GM19395 (cell line): ENCODE results near the gene ATAD2B.

Experiments used
- ATAC-seq: cut with Tn5 transposase; IDR thresholded peaks from one replicate; pipeline ENCODE4 v1.9.1; 2021; ENCODE audit warnings: mild to moderate bottlenecking, moderate library complexity; ENCODE audit not compliant: unreplicated experiment

Gene ATAD2B

DNA sequence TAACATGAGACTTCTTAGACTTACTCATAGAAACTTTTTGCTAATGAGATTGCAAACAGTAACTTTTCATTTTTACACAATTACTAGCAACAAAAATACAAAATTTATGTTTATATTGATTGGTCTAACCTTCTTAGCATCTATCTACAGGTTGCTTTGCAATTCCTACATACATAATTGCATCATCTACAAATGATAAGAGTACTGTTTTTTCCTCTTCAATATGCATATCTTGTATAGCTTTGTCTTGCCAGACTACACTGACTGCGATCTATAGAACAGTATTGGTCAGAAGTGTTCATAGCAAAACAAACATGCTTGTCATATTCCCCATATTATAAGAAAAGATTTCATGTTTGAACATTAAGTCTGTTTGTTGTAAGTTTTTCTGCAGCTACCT, 87.9 kb downstream of the ATAD2B start:
- no peak for ATAC-seq

DNA sequence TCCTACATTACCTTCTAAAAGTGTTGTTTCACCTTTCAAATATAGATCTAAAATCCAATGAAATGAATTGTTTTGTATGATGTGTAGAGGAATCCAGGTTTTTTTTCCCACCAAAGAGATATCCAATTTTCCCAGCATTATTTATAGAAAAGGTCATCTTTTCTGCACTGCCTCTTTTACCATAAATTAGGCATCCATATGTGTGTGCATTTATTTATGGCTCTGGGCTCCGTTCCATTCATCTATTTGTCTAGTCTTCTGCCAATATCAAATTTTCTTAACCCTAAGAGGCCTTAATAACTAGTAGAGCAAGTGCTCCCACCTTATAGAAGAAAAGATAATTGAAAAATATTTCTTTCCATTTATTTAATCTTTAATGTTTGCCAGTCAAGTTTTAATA, 88.3 kb downstream of the ATAD2B start:
- no peak for ATAC-seq

DNA sequence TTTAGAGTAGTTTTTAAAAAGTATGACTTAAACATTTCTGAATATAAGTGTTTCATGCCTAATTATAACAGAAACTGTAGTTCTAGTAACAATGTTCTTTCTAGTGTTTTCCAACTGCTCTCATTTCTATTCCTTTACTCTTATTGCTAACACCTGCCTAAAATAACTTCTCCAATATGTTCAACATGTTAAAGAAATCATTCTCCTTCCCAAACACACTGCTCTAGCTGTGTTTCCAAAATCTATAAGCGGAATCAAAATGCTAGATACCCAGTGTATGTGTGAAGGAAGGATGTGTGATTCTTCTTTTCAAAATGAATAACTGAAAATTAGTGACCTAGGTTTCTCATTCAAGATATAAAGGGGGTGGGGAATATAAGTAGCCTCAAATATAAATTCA, 89.1 kb downstream of the ATAD2B start:
- no peak for ATAC-seq

DNA sequence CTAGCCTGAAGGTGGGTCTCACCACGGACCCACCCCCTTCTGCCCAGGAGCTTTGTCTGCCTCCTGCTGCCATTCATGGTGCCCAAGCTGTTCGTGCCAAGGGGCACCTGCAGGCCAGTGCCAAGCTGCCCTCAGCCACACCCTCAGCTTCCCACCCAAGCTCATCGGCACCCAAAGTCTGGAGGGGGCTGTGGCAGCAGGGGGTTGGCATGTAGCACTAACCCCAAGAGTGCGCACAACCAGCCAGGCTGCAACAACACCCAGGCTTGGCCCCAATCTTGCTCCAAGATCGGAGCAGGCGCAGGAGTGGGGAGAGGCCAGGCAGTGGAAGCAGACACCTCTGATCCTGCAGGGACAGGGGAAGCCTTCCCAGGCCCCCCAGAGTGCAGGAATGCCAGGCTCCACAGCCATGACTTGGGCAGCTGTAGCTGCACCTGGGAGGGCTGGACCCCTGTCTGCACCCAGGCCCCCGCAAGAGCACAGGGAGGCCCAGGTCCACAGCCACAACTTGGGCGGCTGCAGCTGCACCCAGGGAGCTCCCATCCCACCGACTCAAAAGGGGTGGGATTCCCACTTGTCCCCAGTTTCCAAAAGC, 89.9 kb downstream of the ATAD2B start:
- ATAC-seq = no peak

DNA sequence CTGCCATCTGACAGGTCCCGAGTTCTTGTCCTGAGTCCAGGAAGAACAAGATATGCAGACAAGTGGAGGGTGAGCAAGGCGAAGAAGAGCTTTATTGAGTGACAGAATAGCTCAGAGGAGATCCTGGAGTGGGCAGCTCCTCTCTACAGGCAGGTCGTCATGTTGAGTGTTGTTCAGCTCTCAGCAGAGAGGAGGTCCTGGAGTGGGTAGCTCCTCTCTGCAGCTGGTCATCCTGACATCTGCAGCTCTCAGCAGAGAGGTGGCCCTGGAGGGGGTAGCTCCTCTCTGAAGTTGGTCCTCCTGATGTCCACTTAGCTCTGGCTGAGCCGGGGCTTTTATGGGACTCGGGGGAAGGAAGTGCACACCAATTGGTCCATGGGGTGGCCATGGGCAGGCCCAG, 90.4 kb downstream of the ATAD2B start:
- ATAC-seq = no peak

DNA sequence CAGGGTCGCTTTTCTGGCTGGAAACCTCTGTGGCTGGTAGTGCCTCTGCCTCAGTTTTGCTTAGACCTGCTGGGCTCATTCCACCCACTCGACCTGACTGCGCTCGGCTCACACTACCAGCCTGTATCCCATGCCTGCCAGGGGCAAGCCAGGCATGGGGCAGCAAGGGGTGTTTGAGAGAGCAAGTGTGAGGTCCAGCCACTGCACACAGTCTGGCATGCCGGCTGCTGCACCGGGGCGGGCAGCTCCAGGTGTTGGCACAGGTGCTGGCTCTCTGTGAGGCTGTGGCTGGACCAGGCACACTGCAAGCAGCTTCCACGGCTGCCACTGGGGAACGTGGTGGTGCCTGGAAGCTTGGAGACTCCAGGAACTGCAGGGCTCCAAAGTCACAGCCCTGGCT, 90.9 kb downstream of the ATAD2B start:
- no peak for ATAC-seq

DNA sequence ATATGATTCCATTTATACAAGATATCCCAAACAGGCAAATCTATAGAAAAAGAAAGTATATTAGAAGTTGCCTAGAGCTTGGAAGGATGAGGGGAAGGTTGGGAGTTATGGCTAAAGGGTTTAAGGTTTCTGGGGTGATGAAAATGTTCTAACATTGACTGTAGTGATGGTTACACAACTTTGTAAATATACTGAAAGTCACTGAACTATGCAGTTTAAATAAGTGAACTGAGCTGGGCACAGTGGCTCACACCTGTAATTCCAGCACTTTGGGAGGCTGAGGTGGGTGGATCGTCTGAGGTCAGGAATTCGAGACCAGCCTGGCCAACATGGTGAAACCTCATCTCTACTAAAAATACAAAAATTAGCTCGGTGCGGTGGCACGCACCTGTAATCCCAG, 91.5 kb downstream of the ATAD2B start:
- ATAC-seq = no peak

DNA sequence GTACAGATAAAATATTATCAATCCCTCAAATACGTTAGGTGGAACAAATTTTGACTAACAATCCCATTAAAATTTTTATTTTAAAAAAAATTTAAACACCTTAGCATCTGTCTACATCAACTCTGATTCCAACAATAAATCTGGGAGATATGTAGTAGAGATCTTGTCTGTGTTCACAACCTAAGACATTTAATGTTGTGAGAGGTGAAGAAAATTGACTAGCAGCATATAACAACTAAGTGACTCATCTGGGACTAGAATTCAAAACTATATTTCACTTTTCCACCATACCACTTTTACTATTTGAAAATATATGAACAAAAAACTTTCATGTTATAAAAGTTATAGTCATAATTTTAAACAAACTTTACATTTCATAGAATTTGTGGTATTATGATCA, 97.9 kb downstream of the ATAD2B start:
- ATAC-seq = no peak

DNA sequence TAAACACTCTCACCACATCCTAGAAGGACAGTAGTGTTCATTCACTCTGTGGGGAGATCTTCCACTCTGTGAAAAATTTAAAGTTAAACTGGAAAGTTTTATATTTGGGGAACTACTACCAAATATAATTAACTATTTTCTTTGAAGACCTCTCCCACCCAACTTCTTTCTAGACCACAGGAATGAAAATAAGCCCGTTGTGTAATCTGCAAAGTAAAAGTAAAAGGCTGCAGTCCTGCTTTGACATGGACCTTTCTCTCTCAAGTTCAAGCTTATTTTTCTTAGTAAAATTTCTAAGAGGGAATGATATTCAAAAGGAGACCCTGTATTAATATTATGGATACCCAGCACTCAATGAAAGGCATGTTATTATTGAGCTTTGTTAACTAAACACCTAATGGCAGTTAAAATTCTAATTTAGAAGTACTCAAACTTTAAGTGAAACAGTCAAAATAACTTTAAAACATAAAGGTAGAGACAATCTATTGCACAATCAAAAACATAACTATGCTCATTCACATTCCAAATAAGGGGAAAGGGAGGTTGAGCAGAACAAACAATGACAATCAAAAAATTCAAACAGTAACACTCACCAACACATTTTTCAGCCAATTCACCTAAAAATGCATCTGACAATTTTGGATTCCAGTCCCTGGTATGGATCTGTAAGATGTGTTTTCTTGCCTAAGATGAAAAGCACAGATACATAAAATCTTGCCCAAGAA, 98.5 kb downstream of the ATAD2B start:
- ATAC-seq = no peak

DNA sequence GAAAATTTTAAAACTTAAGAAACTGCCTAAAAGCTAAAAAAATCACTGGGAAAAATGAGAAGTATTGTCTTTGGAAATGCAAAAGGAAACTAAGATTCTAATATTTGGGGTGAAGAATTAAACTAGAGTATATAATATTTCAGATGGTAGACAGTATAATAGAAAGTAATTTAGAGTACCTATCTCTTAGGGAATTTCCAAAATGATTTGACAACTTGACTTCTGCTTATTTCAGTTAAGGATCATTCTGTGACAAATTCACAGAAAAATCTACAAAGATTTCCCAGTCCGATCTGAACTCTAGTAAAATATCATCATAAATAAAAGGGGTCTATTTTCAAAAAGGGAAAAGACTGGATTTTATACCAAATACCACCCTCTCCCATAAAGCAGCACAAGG, 99.6 kb downstream of the ATAD2B start:
- no peak for ATAC-seq

DNA sequence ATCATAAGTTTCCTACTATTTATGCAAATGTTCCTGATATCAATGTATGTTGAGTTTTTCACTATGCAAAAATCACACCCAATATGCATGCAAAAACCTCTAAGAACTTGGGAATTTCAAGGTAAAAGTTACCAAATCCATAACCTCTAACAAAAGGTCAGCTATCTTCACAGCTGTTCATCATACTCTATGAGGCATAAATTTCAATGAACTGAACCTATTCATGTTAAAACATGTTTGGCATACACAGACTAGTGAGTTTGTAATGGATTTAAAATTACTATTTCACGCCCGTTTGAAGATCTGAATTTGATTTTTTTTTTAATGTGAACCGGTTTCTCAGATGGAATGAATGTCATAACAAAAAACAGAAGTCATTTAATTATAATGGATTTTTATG, 100.2 kb downstream of the ATAD2B start:
- no peak for ATAC-seq

DNA sequence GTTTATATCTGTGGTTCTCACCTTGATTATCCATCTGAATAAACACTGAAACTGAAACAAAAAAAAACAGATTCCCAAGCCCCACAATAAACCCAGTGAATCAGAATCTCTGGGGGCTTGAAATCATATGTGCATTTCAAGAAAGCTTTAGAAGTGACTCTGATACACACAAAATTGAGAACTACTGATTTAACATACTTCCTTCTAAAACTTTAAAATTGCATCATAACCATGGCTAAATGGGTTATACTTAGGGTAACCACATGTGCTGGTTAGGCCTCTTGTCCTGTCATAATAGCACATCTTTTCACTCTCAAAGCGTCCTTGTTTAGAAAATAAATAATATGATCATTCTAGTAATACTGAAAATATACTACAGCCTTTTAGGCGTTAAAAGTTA, 100.9 kb downstream of the ATAD2B start:
- no peak for ATAC-seq

DNA sequence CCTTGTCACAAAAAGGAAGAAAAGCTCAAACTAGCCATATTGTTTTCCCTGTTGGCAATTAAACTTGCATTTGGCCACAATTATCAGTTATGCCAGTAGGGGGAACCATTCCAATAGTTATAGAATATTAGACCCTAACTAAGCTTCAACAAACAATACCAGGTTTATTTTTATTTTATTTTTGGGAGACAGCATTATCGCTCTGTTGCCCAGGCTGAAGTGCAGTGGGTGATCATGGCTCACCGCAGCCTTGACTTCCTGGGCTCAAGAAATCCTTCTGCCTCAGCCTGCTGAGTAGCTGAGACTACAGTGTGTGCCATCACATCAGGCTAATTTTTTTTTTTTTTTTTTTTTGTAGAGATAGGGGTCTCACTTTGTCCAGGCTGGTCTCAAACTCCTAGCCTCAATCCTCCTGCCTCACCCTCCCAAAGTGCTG, 102.1 kb downstream of the ATAD2B start:
- ATAC-seq = no peak

DNA sequence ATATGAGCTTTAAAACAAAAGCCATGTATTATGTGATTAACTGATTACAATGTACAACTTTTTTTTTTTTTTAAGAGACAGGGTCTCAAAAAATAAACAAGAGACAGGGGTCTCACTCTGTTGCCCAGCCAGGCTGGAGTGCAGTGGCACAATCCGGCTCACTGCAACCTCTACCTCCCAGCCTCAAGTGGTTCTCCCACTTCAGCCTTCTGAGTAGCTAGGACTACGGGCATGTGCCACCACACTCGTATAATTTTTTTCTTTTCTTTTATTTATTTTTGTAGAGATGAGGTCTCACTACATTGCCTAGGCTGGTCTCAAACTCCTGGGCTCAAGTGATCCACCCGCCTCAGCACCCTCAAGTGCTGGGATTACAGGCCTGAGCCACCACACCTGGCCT, 103.1 kb downstream of the ATAD2B start:
- ATAC-seq = no peak

DNA sequence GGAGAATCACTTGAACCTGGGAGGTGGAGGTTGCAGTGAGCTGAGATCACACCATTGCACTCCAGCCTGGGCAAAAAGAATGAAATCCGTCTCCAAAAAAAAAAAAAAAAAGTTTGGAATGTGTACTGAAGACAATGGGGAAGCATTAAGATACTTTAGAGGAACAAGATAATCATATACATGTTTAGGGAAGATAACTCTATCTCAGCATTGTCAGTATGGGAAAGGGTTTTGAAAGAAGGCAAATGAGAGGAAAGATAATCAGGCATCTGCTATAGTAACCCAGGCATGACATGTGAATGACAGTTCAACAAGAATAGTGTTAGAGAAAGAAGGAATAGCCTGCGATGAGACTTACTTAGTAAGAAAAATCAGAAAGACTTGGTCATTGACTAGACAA, 112.0 kb downstream of the ATAD2B start:
- ATAC-seq = no peak

DNA sequence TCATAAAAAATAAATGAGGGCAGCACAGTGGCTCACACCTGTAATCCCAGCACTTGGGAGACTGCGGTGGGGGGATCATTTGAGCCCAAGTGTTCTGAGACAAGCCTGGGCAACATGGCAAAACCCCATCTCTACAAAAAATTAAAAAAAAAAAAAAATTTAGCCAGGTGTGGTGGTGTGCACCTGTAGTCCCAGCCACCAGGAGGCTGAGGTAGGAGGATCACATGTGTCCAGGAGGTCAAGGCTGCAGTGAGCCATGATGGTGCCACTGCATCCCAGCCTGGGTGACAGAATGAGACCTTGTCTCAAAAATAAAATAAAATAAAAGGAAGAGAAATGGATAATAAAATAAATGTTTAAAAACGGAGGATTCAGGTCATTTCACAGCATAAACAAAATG, 113.5 kb downstream of the ATAD2B start:
- no peak for ATAC-seq

DNA sequence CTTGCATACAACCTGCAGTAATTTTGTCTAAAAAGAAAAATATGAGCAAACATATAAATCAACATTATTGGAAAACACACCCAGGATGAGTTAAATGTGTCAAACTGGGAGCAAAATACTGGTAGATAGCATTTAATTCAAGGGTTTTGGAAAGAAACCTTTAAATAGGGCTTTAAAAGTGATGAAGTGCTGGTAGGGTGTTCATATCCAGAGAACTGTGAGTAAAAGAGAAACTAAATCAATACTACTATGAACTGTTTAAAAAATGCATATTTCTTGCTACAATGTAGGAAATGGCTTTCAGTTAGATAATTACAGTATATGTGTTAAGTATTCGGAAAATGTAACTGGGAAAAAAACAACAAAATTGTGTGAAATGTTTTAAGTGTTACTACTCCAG, 117.8 kb downstream of the ATAD2B start:
- no peak for ATAC-seq

DNA sequence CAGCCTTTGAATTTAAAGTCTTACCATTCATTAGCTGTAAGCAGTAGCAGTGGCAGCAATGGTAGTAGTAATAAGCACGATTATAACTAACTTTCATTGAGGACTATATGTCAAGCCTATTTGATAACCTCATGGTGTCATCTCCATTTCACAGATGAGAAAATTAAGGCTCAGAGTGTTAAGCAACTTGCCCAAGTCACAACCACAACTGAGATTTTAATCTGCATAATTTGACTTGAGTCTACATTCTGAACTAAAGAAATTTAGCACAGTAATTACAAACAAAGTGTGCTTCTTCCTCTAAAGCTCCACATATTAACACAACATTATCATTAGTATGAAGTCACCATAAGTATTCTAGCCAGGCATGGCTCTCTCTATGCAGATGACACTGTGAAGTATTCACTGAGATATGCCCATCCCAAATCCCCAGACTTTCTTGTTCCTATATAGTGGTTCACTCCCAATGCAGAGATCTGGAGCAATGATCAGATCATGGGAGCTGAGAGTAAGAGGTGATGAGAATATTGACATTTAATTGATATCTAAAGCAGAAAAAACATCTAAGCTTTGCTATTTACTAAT, 120.2 kb downstream of the ATAD2B start:
- no peak for ATAC-seq

DNA sequence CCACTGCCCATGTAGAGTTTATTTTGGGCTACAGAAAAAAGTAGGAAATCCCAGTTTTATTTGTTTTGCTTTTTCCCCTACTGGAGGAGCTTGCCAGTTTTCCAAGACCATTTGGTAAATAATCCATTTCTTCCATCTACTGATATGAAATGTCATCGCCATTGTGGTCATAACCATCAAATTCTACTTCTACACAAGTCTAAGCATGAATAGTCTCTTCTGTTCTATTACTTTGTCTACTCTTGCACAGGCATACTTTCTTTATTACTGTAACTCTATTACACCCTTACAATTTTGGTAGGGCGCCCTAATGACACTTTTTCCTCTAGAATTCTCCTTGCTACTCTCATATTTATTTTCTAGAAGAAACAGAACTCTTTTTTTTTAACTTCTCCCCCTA, 120.7 kb downstream of the ATAD2B start:
- no peak for ATAC-seq

DNA sequence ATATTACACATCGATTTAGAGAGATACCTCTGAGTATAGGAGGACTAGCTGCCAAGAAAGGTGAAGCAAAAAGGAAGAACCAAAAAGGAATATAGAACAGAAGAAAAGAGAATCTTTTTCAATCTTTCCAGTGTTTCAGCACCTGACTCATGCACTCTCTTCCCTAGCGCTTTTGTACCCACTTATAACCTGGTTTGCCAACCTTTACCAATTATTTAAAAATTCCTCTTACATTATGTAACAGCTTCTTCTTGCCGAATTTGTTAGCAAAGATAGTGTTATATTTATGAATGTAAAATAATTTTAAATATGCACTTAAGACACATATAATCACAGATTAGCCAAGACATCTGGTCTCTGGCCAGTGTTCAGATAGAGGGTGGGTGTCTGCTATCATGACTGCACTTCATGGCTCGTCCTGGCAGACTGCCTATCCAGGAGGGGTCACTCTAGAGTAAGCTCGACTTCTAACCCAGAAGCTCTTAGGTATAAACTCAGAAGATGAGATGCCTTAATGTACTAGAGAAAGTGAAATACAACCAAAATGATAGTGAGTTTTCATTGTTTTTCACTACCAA, 122.9 kb downstream of the ATAD2B start:
- ATAC-seq = no peak

DNA sequence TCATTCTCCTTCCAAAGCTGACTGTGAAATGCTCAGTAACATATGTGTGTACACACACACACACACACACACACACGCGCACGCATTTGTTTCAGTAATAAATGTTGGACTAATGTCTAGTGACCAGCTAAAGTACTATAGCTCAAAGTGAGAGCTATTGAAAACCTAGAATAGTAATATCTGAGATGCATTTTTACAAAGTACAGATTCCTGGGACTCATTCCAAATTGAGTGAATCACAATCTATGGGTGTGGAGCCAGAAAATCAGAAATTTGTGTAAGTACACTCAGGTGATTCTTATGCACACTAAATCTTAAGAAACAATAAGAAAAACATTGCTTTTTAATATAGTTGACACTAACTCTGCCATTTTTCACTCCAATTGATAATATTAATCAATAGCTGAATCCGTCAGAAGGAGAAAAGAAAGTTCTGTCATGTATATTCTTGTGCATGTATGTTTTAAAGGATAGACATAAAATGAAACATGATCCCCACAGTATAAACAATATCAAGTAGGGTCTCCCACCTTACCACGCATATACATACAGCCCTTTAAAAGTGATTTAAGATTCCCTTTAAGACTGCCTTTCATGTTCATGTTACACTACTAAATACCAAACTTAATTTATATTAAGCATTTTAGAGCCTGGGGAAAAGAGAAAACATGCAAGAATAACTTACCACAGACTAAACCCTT, 123.5 kb downstream of the ATAD2B start:
- ATAC-seq = no peak

DNA sequence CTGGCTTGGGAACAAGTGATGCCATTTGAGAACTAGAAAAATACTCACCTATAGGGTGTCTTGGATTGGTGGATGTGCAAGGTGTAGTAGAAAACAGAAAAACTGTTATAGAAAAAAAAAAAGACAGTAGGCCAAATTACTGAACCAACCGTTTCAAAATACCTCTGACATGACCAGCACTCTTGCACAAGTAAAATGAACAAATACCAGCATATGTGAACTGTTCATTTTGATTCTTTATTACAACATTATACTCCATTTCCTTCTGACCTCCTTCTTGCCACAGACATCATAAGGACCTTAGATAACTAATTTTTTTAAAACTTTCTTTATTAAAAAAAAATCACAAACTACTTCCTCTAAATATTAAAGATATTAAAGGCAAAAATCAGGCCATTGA, 125.5 kb downstream of the ATAD2B start:
- ATAC-seq = no peak
